Activated gamma-delta T cell (primary cell): ENCODE data around the gene C12orf57.
"Not testable (repeated sequence)": the region's sequence is repeated elsewhere in the genome, so short reads cannot be mapped to it uniquely, and the experiment has no call there.

ENCODE experiments used
- DNase-seq: peaks from one replicate; lab custom pipeline; 2025; lab: John Stamatoyannopoulos, UW
- total RNA-seq, 2 donors: gene quantifications; one replicate each; lab custom pipeline; 2026; lab: John Stamatoyannopoulos, UW

C12orf57 gene, protein sequence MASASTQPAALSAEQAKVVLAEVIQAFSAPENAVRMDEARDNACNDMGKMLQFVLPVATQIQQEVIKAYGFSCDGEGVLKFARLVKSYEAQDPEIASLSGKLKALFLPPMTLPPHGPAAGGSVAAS
- 59.9 to 61.4 reads per million in 2 donors for total RNA-seq

DNA sequence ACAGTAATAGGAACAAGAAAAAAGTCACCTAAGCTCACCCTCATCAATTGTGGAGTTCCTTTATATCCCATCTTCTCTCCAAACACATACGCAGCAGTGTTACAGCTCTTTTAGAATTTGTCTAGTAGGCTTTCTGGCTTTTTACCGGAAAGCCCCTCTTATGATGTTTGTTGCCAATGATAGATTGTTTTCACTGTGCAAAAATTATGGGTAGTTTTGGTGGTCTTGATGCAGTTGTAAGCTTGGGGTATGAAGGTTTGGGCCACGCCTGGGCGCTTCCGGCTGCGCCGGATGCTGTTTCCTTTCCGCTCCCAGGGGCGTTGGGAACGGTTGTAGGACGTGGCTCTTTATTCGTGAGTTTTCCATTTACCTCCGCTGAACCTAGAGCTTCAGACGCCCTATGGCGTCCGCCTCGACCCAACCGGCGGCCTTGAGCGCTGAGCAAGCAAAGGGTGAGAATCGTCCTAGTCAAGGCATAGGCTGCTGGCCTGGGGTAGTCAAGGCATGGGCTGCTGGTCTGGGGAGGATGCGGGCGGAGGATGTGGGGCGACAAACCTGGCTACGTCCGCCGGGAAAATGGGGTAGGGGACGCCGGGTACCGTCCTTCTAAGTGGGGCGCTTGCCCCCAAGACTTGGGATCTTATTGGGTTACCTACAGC, at the start of gene C12orf57, which contains the start of gene RNU7-1:
Gene C12orf57, plus strand, starts transcription at position 301 of the 659 bp plus-strand sequence. Its CDS starts 100 bp downstream, at position 401.
Gene RNU7-1, plus strand, starts transcription at position 95 of the 659 bp plus-strand sequence.
- DNase-seq, result peak; percentile 63

DNA sequence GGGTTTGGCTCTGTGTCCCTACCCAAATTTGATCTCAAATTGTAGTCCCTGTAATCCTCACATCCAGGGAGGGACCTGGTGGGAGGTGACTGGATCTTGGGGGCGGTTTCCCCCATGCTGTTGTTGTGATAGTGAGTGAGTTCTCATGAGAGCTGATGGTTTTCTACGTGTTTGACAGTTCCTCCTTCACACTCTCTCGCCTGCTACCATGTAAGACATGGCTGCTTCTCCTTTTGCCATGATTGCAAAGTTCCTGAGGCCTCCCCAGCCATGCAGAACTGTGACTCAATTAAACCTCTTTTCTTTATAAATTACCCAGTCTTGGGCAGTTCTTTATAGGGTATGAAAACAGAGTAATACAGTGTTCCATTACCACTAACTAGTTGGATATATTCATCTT, 49.5 kb upstream of the C12orf57 start:
- no peak for DNase-seq

DNA sequence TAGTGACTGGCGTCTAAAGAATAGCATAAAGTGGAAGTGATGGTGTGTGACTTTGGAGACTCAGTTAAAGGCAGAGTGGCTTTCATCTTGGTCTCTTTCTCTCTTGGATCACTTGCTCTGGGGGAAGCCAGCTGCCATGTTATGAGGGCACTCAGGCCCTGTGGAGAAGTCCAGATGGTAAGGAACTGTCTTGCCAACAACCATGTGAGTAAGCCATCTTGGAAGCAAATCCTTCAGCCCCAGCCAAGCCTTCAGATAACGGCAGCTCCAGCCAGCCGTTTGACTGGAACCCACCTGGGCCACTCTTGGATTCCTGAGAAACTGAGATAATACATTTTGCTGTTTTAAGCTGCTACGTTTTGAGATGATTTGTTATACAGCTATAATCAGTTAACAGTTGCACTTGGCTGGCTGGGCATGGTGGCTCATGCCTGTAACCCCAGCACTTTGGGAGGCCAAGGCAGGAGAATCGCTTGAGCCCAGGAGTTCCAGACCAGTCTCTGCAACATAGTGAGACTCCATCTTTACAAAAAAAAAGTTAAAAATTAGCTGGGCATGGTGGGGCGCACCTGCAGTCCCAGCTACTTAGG, 46.9 kb upstream of the C12orf57 start:
- DNase-seq, result no peak

DNA sequence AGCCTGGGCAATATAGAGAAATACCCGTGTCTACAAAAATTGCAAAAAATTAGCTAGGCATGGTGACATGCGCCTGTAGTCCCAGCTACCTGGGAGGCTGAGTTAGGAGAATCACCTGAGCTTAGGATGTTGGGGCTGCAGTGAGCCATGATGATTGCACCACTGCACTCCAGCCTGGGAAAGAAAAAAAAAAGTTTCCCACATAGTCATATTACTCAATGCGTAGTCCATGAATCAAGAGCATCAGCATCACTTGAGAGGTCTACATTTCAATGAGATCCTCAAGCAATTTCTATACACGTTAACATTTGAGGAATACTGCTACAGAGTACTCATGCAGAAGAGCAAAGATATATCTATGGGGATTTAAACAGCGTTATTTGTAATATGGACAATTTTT, 44.4 kb upstream of the C12orf57 start:
- DNase-seq, result no peak

DNA sequence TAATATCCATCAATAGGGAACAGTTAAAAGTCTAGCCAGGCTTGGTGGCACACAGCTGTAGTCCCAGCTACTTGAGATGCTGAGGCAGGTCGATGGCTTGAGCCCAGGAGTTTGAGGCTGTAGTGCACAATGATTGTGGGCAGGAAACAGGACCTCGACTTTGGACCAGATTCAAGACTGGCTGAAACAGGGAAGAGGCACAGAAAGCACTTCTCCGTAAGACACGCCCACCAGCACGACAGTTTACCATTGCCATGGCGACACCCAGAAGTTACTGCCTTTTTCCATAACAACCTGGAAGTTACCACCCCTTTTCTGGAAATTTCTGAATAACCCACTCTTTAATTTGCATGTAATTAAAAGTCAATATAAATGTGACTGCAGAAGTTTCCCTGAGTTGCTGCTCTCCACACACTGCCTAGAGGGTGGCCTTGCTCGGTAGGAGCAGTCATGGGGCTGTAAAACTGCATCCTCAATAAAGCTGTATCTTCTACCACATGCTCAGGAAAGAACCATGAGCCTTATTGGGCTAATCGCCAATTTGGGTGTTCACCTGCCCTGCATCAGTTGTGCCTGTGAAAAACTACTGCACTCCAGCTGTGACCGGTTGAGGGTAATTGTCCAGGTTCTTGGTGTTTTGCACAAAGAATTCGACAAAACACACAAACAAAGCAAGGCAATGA, 43.8 kb upstream of the C12orf57 start:
- no peak for DNase-seq

DNA sequence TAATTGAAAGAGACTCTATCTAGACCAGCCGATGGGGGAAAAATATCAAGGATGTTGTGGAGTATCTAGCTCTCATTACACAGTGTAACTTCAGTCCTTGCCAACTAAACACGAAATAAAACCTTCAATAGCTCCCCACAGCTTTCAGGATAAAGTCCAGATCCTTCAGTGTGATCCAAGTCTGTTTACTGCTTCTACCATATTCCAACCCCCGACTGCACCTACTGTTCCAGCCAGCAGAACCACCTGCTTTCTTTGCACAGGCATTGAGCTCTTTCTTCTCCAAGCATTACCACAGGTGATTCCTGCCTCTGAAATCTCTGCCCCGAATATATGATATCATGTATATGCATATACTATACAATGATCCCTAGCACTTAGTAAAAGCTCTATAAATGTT, 41.4 kb upstream of the C12orf57 start:
- DNase-seq, result no peak

DNA sequence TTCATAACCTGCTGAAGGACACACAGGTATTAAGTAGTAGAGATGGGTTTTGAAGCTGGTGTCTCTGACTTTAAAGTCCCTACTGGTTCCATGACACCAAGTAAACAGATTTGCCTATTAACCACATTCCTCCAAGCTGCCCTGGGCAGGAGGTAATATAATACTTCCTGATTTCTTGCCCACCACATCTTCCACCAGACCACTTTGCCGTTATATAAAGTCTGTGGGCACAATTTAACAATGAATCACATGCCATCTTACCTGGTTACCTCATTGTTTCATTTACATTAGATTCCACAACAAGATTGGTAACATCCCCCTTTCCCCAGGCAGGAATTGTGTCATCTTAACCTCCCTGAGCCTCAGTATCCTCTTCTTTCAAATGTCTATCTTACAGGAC, 40.1 kb upstream of the C12orf57 start:
- DNase-seq, result no peak

DNA sequence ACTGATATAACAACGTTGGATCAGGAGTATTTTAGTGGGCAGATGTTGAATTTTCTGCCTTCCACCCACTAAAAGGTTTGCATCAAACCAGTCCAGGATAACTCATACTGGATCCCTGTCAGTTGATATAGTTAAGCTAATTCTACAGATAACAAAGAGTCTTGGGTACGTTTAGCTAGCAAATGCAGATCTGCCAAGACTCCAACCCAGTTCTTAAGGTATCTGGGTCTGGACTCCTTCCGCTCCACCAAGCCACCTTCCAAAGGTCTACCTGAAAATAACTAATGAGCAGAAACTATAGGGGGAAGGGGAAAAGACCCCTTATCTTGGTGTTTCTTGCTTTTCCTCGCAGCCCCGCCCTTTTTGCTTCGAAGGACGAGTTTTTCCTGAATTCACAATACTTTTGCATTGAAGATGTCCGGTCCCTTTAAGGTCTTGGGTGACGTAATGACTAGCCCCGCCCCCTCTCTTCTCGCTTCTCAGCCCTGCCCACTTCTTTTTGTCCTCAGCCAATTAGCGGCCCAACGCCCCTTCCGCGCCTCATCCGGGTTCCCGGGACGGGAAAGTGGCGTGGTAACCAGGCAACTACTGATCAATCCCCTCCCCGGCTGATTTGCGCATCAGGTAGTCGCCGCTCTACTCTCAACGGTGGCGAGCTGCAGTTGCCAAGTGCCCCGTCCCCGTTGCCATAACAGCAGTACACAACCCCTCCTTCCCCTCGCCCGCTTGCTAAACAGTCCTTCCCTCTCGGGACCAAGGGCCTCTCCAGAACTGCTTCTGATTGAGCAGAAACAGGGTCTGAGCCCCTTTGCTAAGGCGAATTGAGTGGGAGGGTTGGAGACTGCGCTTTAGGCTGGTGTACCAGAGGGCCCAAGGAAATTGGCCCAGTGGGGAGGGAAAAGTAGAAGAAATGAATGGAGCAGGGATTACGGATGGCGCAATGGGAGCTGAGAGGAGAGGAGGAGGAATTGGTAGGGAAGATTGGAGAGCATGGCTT, 39.2 kb upstream of the C12orf57 start, which contains the start of gene LRRC23:
Gene LRRC23, plus strand, starts transcription at position 543 of the 997 bp plus-strand sequence. CDS start 812 bp downstream, outside the sequence.
- DNase-seq, result peak; percentile 85

DNA sequence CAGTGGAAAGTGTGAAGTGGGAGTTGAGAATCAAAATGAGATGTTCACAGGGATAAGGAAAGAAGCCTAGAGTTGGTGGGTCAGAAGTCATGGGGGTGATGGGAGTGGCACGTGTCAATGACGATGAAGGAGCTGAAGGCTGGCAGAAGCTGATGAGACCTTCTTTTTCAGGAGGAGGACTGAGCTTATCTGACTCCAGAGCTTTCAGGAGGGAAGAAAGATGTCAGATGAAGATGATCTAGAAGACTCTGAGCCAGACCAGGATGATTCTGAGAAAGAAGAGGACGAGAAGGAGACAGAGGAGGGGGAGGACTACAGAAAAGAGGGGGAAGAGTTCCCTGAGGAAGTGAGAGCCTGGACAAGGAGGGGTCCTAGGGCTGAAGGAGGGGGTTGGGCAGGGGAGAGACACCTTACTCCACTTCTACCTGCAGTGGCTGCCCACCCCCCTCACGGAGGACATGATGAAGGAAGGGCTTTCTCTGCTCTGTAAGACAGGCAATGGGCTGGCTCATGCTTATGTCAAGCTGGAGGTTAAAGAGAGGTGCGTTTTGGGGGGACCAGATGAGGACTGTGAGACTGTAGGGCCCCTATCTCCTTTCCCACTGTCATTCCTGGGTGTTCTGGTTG, 38.3 kb upstream of the C12orf57 start:
- DNase-seq, result no peak

DNA sequence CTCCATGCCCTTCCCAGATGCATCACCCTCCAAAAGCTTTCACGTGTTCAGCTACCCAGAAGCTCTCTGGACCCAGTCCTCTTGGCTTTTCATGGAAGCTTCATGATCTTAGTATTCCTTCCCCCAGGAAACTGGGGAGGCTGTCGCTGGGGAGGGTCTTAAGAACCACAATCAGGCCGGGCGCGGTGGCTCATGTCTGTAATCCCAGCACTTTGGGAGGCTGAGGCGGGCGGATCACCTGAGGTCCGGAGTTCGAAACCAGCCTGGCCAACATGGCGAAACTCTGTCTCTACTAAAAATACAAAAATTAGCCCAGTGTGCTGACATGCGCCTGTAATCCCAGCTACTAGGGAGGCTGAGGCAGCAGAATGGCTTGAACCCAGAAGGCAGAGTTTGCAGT, 35.7 kb upstream of the C12orf57 start:
- DNase-seq, result not testable (repeated sequence)

DNA sequence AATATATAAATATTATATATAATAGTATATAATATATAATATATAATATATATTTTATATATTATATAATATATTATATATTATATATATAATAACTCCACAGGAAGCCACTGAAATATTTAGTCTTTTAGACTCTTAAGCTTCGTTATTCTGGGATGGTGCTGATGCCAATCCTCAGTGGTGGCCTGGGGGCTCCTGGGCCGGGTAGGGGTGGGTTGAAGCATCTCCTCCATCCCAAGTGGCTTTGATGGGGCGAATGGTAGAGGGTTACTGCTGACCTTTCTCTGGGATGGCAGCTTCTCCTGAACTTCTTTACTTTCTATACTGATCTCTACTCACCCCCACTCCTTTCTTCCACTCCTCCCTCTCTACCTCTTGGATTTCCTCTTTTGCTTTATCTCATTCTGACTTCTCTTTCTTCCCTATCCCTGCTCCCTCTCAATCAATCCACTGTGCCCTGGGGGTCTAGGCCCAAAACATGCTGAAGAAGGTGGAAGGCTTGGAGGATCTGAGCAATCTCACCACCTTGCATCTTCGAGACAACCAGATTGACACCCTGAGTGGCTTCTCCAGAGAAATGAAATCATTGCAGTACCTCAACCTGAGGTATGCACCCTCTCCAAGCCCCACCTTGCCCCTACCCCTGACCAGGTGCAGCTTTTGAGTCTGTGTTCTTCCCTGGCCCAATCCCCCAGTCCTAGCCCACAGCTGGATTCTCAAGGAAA, 34.2 kb upstream of the C12orf57 start:
- no peak for DNase-seq

DNA sequence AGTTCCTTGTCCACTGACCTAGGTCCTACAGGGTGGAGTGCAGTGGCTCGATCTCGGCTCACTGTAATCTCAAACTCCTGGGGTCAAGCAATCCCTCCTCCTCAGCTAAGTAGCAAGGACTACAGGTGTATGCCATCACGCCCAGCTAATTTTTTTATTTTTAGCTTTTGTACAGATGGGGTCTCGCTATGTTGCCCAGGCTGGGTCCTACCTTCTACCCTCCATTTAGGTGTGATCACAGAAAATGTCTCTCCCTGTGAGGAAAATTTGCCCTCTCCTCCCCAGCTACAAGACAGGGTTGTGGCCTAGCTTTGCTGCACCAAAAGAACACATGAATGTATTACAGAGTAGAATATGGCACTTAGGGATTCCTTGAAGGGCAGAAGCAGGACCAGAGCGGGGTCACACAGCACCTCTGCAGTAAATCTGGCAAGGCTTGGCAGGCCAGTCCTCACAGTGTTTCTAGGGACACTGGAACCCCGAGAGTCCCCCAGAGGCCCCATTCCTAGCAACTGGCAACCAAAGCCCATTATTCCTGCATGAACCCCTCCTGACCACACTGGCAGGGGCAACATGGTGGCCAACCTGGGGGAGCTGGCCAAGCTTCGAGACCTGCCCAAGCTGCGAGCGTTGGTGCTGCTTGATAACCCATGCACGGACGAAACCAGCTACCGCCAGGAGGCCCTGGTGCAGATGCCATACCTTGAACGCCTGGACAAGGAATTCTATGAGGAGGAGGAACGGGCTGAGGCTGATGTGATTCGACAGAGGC, 31.5 kb upstream of the C12orf57 start:
- no peak for DNase-seq

DNA sequence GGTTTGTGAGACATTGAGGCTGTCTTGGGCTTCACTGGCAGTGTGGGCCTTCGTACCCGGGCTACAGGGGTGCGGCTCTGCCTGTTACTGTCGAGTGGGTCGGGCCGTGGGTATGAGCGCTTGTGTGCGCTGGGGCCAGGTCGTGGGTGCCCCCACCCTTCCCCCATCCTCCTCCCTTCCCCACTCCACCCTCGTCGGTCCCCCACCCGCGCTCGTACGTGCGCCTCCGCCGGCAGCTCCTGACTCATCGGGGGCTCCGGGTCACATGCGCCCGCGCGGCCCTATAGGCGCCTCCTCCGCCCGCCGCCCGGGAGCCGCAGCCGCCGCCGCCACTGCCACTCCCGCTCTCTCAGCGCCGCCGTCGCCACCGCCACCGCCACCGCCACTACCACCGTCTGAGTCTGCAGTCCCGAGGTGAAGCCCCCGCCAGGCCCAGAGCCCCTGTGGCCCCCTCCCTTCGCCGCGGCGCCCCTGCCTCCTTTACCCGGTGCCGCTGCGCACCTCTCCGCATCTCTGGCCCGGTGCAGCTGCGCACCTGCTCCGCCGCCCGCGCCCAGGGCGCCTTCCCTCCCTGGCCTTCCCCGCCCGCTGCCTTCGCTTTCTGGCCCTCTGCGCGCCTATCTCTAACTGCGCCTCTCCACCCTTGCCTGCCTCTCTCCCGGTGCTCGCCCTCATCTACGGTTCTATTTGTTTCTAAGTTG, 29.4 kb upstream of the C12orf57 start, which contains the start of gene ENO2:
Gene ENO2, plus strand, starts transcription at position 335 of the 701 bp plus-strand sequence. CDS start 1,253 bp downstream, outside the sequence.
- peak; percentile 83 for DNase-seq

DNA sequence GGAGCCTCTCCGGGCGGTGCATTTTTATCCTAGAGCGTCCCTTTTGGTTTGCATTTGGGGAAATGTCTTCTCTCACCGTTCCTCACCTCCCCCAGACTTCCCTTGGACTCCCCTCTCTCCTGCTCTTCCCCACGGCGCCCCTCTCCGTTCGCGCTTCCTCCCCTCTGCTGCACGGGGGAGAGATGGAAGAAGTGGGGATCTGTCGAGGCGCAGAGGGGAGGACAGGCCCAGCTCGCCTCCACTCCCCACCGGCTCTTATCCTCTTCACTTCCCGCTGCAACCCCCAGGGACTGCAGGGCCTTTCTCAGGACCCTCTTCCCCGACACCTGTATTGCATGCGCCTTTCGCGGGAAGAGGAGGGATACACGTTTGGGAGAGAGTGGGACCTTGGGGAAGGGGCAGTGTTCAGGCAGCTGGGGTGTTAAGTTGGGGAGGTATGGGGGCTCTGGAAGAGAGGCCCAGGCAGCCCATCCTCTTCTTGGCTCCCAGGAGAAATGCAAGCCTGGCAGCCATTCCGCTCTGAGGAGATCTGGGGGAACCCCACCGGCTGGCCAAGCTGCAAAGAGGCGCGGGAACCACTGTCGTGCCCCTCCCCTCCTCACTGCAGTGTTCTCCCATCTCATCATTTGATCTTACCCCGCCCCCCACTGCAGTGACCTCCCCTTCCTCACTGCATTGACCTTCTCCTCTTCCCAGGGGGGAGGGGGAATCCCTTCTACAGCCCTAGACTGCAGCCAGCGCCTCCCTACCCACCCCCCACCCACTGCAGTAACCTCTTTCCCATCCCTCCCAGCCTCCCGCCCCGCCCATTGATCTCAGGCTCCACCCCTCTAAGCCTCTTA, 28.7 kb upstream of the C12orf57 start:
- no peak for DNase-seq

DNA sequence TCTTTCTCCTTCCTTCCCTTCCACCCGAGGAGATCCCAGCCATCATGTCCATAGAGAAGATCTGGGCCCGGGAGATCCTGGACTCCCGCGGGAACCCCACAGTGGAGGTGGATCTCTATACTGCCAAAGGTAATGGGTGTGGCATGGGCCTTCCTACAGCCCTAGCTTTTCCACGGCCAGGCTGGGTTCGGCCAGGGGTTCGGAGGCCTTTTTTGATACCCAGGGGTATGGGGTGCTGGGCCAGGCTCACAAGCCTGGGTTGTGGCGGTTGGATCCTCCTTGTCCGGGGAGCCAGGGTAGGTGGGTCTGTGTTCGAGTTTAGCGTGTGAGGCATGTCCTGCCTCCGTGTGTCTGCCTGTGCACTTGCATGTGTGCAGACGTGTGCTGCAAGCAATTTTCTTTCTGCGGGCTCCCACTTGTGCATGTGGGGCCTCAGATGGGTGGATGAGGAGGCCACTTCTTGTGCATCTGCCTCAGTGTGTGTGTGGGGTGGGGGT, 28.0 kb upstream of the C12orf57 start:
- no peak for DNase-seq

DNA sequence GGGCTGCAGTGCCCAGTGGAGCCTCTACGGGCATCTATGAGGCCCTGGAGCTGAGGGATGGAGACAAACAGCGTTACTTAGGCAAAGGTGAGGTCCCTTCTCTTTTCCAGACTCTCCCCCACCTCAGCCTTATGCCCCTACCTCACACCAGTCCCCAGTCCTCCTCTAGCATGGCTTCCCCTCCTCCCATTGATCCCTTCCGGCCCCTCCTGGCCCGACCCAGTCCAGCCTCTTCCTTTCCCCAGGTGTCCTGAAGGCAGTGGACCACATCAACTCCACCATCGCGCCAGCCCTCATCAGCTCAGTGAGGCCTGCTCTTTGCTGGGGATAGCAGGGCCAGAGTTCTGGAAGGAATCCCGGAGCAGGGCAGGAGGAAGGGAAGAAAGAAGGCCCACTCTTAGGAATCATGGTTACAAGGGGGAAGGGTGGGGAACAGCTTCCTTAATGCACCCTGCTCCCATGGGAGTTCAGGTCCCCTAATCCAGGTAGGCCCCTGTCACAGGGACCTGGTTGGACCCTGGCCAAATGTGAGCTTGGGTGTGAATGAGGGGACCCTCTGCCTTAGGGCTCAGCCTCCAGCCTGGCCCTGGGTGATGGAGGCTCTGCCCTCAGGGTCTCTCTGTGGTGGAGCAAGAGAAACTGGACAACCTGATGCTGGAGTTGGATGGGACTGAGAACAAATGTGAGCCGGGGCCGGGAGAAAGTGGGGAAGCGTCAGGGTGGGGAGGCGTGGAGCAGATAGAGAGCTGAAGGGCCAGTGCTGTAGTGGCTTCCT, 27.2 kb upstream of the C12orf57 start:
- no peak for DNase-seq
